GM13976 (cell line): ENCODE measurements around the gene RGR.
"Not testable (repeated sequence)": the region's sequence is repeated elsewhere in the genome, so short reads cannot be mapped to it uniquely, and the experiment has no call there.

Source experiments
- DNase-seq: peaks from one replicate; pipeline ENCODE4 v3.0.0; 2012; ENCODE audit warnings: low spot score
- in situ Hi-C: fragments of 300-500 bp; cut with MboI; formaldehyde crosslinking; loops from one replicate; pipeline ENCODE4 v1.12.0; 2022; ENCODE audit warnings: low sequenced_read_pairs, mixed read lengths, inconsistent platforms; ENCODE audit not compliant: unreplicated experiment
- TF ChIP-seq, protein P1 (sequence below): IDR thresholded peaks from 2 replicates; pipeline ENCODE4 v1.5.1; 2012; ENCODE audit warnings: borderline replicate concordance, mild to moderate bottlenecking; ENCODE audit not compliant: insufficient read depth; ENCODE audit errors: extremely low read depth, missing control alignments, control extremely low read depth

RGR gene

DNA sequence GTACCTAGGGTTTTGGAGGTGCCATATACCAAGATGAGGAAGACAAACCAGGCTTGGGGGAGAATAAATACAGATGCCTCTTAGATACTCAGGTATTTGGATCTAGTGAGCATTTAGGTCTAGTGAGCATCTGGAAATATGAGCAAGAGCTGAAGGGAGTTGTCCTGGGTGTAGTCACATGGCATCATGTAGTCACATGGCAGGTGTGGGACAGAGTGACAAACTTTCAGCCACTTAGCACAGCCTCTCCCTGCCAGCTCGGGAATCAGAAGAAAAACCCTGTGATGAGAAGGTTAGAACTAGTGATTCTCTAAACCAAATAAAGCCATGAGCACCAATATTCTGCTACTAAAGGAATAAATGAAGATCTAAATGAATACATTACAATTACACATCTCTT, 24.3 kb downstream of the RGR start:
- in situ Hi-C loops = loop anchor here (5.0 to 10.0 kb wide), 2 partner anchors 86 to 273 kb away; no protein-coding TSS in a partner anchor
- TF ChIP-seq, protein P1, sequence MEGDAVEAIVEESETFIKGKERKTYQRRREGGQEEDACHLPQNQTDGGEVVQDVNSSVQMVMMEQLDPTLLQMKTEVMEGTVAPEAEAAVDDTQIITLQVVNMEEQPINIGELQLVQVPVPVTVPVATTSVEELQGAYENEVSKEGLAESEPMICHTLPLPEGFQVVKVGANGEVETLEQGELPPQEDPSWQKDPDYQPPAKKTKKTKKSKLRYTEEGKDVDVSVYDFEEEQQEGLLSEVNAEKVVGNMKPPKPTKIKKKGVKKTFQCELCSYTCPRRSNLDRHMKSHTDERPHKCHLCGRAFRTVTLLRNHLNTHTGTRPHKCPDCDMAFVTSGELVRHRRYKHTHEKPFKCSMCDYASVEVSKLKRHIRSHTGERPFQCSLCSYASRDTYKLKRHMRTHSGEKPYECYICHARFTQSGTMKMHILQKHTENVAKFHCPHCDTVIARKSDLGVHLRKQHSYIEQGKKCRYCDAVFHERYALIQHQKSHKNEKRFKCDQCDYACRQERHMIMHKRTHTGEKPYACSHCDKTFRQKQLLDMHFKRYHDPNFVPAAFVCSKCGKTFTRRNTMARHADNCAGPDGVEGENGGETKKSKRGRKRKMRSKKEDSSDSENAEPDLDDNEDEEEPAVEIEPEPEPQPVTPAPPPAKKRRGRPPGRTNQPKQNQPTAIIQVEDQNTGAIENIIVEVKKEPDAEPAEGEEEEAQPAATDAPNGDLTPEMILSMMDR = no peak
- DNase-seq = no peak

- TF ChIP-seq, protein P1 = no peak
- in situ Hi-C loops = loop anchor here (5.0 to 10.0 kb wide), 2 partner anchors 85 to 273 kb away; no protein-coding TSS in a partner anchor
- no peak for DNase-seq
Measured at GRCh38 chr10:84269773-84270172, 24.9 kb downstream of the RGR start.

GRCh38 chr10:84270708-84271107, 25.9 kb downstream of the RGR start:
- TF ChIP-seq, protein P1 = no peak
- in situ Hi-C loops = no loop called here
- no peak for DNase-seq

- in situ Hi-C loops = not testable (repeated sequence)
Measured at GRCh38 chr10:84279876-84280475, 35.1 kb downstream of the RGR start.

GRCh38 chr10:84286695-84287094, 41.8 kb downstream of the RGR start:
- TF ChIP-seq, protein P1 = no peak
- in situ Hi-C loops = no loop called here

More at GRCh38 chr10:84279876-84280475, 35.1 kb downstream of the RGR start:
- DNase-seq = not testable (repeated sequence)

GRCh38 chr10:84288151-84288550, 43.3 kb downstream of the RGR start:
- in situ Hi-C loops = no loop called here
- TF ChIP-seq, protein P1 = no peak

More at GRCh38 chr10:84286695-84287094, 41.8 kb downstream of the RGR start:
- DNase-seq = no peak

DNA sequence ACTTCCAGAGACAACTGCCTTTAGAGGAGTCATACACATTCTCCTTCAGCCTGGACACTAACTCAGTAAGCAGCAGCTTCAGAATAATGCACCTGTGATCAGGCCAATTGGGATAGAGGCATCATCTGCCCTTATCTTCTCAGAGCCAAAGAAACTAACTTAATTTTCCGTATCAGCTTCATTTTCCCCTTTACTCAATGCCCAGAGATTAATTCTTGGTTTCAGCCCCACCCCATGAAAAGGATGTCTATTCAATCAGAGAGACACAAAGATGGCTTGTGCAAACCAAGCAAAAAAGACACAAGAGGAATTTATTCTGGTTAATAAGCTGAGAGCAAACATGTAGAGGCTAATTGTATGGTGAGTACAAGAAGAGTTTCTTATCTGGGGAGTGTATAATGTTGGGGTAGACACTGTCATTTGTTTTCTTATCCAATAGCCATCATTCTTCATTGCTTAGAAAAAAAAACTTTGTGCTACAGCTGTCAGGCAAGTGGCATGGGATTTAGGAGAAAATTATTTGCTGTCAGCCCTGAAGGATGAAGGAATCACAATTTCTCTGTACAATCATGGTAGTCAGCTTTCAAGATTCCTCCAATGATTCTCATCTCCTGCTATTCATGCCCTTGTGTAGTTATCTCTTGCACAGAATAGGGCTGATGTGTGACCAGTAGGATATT, 44.8 kb downstream of the RGR start:
- TF ChIP-seq, protein P1 = no peak
- DNase-seq = no peak
- in situ Hi-C loops = no loop called here

More at GRCh38 chr10:84288151-84288550, 43.3 kb downstream of the RGR start:
- DNase-seq = no peak
